ENCODE data around the gene AGRP.
"Not testable (repeated sequence)": the region's sequence is repeated elsewhere in the genome, so short reads cannot be mapped to it uniquely, and the experiment has no call there.

AGRP gene

DNA sequence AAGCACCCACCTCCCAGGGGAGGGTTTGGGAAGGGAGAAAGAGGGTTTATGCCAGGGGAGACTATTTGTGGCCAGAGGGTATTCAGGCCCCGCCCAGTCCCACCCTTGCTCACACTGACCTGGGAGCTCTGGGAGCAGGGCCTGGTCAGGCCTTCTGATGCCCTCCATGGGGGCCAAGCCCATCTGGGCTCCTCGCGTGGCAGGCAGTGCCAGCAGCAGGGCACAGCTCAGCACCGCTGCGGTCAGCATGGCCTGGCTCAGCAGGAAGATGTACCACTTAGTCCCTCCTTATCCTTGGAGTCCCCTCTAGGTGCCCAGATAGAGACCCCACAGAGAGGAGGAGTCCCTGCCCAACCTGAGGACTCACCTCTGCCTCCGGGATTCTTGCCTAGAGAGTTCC, at the start of gene AGRP:
Gene AGRP, minus strand, starts transcription at position 398 of the 400 bp plus-strand sequence. Its CDS starts 149 bp downstream, at position 249.
- no peak for DNase-seq

GRCh38 chr16:67531247-67531646, 47.9 kb upstream of the AGRP start:
- no peak for DNase-seq

DNA sequence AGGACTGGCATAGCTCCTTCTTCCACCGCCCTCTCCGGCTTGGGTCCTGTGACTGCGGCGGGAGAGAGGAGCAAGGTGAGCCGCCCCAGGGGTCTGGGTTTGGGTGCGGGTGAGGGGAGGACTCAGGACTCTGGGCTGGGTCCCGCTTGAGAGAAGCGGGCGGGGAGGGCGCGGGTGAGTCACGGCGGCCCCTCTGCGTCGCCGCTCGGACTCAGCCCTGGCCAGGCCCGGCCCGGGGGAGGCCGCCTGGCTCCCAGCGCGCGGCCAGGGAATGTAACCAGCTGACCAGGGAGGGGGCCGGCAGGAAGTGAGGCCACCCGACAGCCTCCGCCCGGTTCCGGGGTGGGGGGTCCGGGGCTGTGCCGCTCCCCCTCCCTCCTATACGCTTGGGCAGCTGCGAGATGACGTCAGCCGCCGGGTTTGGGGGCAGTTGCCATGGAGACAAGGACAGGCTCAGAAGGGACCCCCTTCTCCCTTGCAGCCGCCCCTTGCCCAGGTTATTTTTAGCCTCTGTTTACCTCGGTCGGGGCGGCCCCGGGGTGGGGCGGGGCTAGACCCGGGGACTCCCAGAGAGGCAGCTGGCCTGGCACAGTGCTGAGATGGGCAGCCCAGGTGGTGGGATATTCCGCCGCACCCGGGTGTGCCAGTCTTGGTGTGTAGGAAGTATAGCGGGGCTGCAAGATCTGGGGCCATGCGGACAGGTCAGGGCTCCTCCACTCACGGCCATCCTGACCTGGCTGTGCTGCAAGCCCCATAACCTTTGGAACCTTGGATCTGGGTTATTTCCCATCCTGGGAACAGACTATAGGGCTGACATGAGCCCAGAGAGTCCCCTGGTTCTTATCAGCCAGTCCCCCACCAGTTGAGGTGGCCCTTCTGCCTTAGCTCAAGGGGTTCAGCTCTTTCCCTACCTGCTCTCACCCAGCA, 46.9 kb upstream of the AGRP start:
- no peak for DNase-seq

- DNase-seq = no peak
Observed at GRCh38 chr16:67529582-67530012, 46.2 kb upstream of the AGRP start.

DNA sequence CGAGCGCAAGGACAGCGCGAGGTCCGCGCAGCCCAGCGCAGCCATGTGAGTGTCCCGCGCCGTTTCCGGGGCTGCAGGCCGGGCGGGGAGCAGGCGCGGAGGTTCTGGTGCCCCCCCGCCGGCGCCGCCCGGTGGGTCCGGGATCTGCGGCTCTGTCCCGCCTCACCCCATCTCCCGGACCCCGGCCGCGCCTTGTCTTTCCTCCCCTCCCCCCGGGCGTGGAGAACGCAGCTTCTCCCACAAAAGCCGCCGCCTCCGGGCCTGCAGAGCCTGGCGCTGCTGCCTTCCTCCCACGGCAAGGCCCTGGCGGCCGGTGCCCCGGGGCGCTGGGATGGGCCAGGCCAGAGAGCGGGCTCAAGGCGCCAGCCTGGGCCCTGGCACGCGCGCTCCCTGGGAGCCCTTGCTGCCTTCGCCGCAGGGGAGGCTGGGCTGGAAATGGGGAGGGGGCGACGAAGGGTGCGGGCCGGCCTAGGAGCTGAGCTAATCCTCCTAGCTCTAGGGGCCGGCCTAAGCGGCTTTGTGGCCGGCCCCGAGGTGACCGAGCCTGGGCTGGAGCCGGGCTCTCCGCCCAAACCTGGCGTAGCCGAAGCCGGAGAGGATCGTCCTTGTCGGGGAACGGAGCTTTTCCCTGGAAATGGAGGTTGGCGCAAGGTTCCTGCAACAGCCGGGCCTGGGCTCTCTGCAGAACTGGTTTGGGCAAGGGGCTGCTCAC, 45.7 kb upstream of the AGRP start:
- peak in 1 of 2 experiments; percentile 37 for DNase-seq

GRCh38 chr16:67528222-67528869, 45.0 kb upstream of the AGRP start, which contains the start of gene RIPOR1:
TSS of gene RIPOR1 (plus strand) at chr16:67528829. CDS start at chr16:67538447, 9,618 bp downstream.
- peak; percentile 46 to 57 for DNase-seq

DNA sequence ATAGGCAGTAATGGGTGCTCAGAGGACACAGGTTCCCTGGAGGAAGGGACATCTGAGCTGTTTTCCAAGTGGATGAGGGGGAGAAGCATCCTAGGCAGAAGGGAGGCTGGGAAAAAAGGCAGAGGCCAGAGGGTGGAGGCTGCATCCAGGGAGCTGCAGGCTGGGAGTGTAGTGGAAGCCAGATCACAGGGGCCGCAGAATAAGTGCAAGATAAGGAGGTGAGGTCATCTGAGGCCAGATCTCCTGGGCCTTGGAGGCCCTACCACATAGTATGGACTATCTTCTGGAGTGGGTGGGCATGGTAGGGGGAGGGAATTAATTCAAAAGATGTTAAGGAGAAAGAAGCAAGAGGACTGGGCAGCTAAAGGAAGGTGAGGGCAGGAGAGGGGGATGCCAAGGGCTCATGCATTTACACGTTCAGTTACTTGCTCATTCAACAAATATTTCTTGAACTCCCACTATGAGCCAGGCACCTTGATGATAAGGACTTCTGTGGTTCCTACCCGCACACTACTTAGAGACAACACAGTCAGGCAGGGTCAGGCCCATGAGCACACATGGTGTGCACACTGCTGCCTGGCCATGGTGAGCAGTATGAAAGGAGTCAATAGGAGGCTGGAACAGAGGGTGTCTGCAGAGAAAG, 42.9 kb upstream of the AGRP start:
- no peak for DNase-seq

GRCh38 chr16:67525176-67525860, 42.0 kb upstream of the AGRP start:
- DNase-seq = no peak

- peak; percentile 94 to 97 for DNase-seq
Observed at GRCh38 chr16:67521095-67521804, 37.9 kb upstream of the AGRP start.

DNA sequence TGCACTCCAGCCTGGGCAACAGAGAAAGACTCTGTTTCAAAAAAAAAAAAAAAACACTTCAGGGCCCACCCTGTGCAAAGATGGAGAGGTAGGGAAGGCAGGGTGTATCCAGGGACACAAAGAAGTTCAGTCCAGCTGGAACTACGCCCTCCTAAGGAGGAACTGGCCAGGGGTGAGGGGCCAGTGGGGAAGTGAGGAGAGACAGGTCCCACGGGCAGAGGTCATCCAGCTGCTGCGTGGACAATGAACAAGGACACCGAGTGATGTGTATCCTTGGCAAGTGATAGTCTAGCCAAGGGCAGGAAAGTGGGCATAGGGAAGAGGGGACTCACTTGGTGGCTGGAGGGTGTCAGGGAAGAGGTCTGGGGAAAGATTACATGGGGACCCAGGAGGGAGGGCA, 35.9 kb upstream of the AGRP start:
- no peak for DNase-seq

DNA sequence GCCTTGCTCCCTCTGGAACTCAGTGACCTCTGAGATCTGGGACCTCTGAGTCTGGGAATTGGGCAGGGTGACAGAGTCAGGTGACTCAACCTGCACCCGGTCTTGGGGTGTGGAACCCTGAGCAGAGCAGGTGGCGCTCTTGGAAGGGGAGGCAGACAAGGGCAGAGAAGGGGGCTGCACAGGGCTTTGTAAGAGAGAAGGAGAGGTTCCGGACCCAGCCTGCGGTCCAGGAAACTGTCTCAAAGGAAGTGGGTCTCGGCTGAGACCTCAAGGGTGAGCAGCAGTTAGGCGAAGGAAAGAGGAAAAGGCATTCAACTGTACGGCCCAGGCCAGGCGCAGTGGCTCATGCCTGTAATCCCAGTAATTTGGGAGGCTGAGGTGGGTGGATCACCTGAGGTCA, 35.3 kb upstream of the AGRP start:
- DNase-seq = no peak

GRCh38 chr16:67517661-67518423, 34.5 kb upstream of the AGRP start:
- DNase-seq = no peak

- DNase-seq = no peak
Observed at GRCh38 chr16:67517155-67517445, 33.8 kb upstream of the AGRP start.

GRCh38 chr16:67516296-67517154, 33.2 kb upstream of the AGRP start:
- no peak for DNase-seq

DNA sequence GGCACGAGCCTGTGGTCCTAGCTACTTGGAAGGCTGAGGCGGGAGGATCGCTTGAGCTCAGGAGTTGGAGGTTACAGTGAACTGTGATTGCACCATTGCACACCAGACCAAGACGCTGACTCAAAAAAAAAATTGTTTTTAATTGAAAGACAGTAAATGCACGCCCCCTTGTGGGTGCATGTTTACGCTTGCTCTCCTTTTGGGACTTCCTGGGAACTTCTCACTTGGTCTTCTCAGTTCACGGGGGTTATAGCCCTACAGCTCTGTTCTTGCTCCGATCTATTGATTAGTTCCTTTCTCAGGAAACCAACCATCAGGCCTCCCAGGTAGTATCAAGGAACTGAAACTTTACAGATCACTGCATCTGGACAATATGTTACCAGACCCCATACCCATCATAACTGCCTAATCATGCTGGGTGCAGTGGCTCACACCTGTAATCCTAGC, 31.1 kb upstream of the AGRP start:
- DNase-seq = peak; percentile 67 to 75

DNA sequence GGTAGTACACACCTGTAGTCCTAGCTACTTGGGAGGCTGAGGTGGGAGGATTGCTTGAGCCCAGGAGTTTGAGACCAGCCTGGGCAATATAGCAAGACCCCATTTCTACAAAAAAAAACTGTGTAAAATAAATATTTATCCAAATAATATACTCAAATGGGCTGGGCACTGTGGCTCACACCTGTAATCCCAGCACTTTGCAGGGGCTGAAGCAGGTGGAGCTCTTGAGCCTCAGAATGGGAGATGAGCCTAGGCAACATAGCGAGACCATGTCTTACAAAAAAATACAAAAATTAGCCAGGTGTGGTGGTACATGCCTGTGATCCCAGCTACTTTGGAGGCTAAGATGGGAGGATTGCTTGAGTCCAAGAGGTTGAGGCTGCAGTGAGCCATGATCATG, 30.5 kb upstream of the AGRP start:
- DNase-seq = not testable (repeated sequence)

- DNase-seq = no peak
Observed at GRCh38 chr16:67509016-67509415, 25.7 kb upstream of the AGRP start.

- no peak for DNase-seq
Observed at GRCh38 chr16:67506468-67506867, 23.1 kb upstream of the AGRP start.

Data from stimulated activated CD4-positive, alpha-beta T cell treated with anti-CD3 and anti-CD28 coated beads, Interleukin-4, amount 100 ng/mL, for 4 hours (primary cell).